Measurements from ENCODE around the gene COQ8B.

- TF ChIP-seq CTCF (conservative IDR thresholded peaks at IDR 0.05) (no peak), ZFX (IDR thresholded peaks at IDR 0.05) (no peak)
Measured at GRCh38 chr19:40733149-40733548, 16.5 kb upstream of the COQ8B start.

Data from C4-2B (cell line).